GM19372 (cell line): ENCODE measurements around the gene NOL9.

Experiments
- ATAC-seq: cut with Tn5 transposase; IDR thresholded peaks from one replicate; pipeline ENCODE4 v1.9.1; 2021; ENCODE audit warnings: mild to moderate bottlenecking, low read depth, moderate library complexity; ENCODE audit not compliant: unreplicated experiment

NOL9 gene

GRCh38 chr1:6491966-6492365 is 62.3 kb downstream of the NOL9 start:
- ATAC-seq = no peak

GRCh38 chr1:6491480-6491962 is 62.8 kb downstream of the NOL9 start, which contains the start of gene PLEKHG5:
Gene PLEKHG5, minus strand, starts transcription at chr1:6491667. Its CDS starts 14,096 bp downstream, at chr1:6477571.
- ATAC-seq = no peak

GRCh38 chr1:6491081-6491449 is 63.2 kb downstream of the NOL9 start:
- no peak for ATAC-seq

- ATAC-seq = no peak
These were observed 63.9 kb downstream of the NOL9 start for GRCh38 chr1:6490181-6491080.

GRCh38 chr1:6489799-6490180 is 64.5 kb downstream of the NOL9 start:
- ATAC-seq = no peak

- no peak for ATAC-seq
These were observed 64.9 kb downstream of the NOL9 start for GRCh38 chr1:6489383-6489765.

GRCh38 chr1:6488602-6489382 is 65.5 kb downstream of the NOL9 start:
- no peak for ATAC-seq

GRCh38 chr1:6487804-6488484 is 66.4 kb downstream of the NOL9 start:
- no peak for ATAC-seq

- peak; percentile 59 for ATAC-seq
These were observed 67.8 kb downstream of the NOL9 start for GRCh38 chr1:6486433-6487011.

- no peak for ATAC-seq
These were observed 68.9 kb downstream of the NOL9 start for GRCh38 chr1:6485168-6486101.

- no peak for ATAC-seq
These were observed 69.5 kb downstream of the NOL9 start for GRCh38 chr1:6484826-6485167.

- ATAC-seq = no peak
These were observed 70.6 kb downstream of the NOL9 start for GRCh38 chr1:6483761-6484117.

GRCh38 chr1:6483017-6483760 is 71.1 kb downstream of the NOL9 start:
- no peak for ATAC-seq

GRCh38 chr1:6481820-6482219 is 72.5 kb downstream of the NOL9 start:
- ATAC-seq = no peak

GRCh38 chr1:6477039-6477820 is 77.1 kb downstream of the NOL9 start:
- ATAC-seq = no peak

- no peak for ATAC-seq
These were observed 77.8 kb downstream of the NOL9 start for GRCh38 chr1:6476483-6476882.

GRCh38 chr1:6475381-6476133 is 78.8 kb downstream of the NOL9 start:
- no peak for ATAC-seq
